Activated T-helper 1 cell treated with anti-CD3 and anti-CD28 coated beads, Interleukin-12 subunit alpha, Interleukin-12 subunit beta, Interleukin-2, Interleukin-4 antibody, amounts not matched to agents 30 ng/mL and 10 ng/mL and 1 ng/mL, durations not matched to agents 14 hours and 24 hours and 36 hours (primary cell): Measurements from ENCODE around the gene DNAJC8. TPM values are rescaled to one million over a fixed set of nuclear protein-coding genes. Genes with fewer than 3 reads are reported as not detected.

Experiments
- DNase-seq: peaks from one replicate; pipeline ENCODE4 v3.0.0; 2021; ENCODE audit warnings: low spot score
- H3K27ac Mint-ChIP-seq: one replicate; pipeline ENCODE4 v1.8.0; 2021; ENCODE audit warnings: mild to moderate bottlenecking, mixed read lengths
- H3K27me3 Mint-ChIP-seq: one replicate; pipeline ENCODE4 v1.8.0; 2022; ENCODE audit warnings: mild to moderate bottlenecking, moderate library complexity, mixed read lengths; ENCODE audit not compliant: insufficient read depth
- H3K36me3 Mint-ChIP-seq: one replicate; pipeline ENCODE4 v1.8.0; 2021; ENCODE audit warnings: low read depth, mixed read lengths
- H3K4me1 Mint-ChIP-seq: one replicate; pipeline ENCODE4 v1.8.0; 2021; ENCODE audit warnings: low read depth, mixed read lengths
- H3K4me3 Mint-ChIP-seq: one replicate; pipeline ENCODE4 v1.8.0; 2021; ENCODE audit warnings: mild to moderate bottlenecking, moderate library complexity, mixed read lengths
- H3K9me3 Mint-ChIP-seq: one replicate; pipeline ENCODE4 v1.8.0; 2021; ENCODE audit warnings: mixed read lengths
- intact Hi-C: fragments of 100-400 bp; cut with micrococcal nuclease; formaldehyde crosslinking; loops from one replicate; pipeline ENCODE4 v1.15.1; 2024
- total RNA-seq: library from RNA; stranded (reverse); gene quantifications from 2 replicates; pipeline ENCODE4 v1.2.3, GENCODE V29; 2022

Gene DNAJC8
- 95.4 and 97.1 TPM in 2 replicates for total RNA-seq

GRCh38 chr1:28232558-28233263 lies at the start of gene DNAJC8:
Gene DNAJC8, minus strand, starts transcription at chr1:28233029. Its CDS starts 31 bp downstream, at chr1:28232998.
- Mint-ChIP-seq H3K4me3 (peak within 1 kb of the TSS; percentile 98), H3K9me3 (no peaks in the 10 kb centered on the region), H3K4me1 (peaks cover 22% of the 10 kb centered on the region), H3K36me3 (peaks cover 14% of the 10 kb centered on the region), H3K27ac (peak within 1 kb of the TSS; percentile 98), H3K27me3 (no peaks in the 10 kb centered on the region)
- intact Hi-C loops, result loop anchor here (1.0 kb wide), 1 partner anchor 141 kb away; no protein-coding TSS in a partner anchor
- peak; percentile 94 for DNase-seq

- H3K27me3 Mint-ChIP-seq, result no peaks in the 10 kb centered on the region
- peaks cover 20% of the 10 kb centered on the region for H3K36me3 Mint-ChIP-seq
- H3K4me3 Mint-ChIP-seq, result no peak overlapping the region
- H3K4me1 Mint-ChIP-seq, result peaks cover 8% of the 10 kb centered on the region
- H3K27ac Mint-ChIP-seq, result no peak overlapping the region
- no peak for DNase-seq
- intact Hi-C loops, result no loop called here
- H3K9me3 Mint-ChIP-seq, result no peaks in the 10 kb centered on the region
Observed at GRCh38 chr1:28281608-28282425, 49.0 kb upstream of the DNAJC8 start.

GRCh38 chr1:28280977-28281381 lies 48.1 kb upstream of the DNAJC8 start:
- H3K4me3 Mint-ChIP-seq, result no peak overlapping the region
- intact Hi-C loops, result no loop called here
- no peak overlapping the region for H3K27ac Mint-ChIP-seq
- no peak for DNase-seq
- no peaks in the 10 kb centered on the region for H3K9me3 Mint-ChIP-seq
- peaks cover 20% of the 10 kb centered on the region for H3K36me3 Mint-ChIP-seq
- peaks cover 8% of the 10 kb centered on the region for H3K4me1 Mint-ChIP-seq
- H3K27me3 Mint-ChIP-seq, result no peaks in the 10 kb centered on the region

GRCh38 chr1:28280501-28280900 lies 47.7 kb upstream of the DNAJC8 start:
- no peak overlapping the region for H3K27ac Mint-ChIP-seq
- H3K4me3 Mint-ChIP-seq, result no peak overlapping the region
- intact Hi-C loops, result no loop called here
- H3K4me1 Mint-ChIP-seq, result peaks cover 8% of the 10 kb centered on the region
- DNase-seq, result no peak
- H3K27me3 Mint-ChIP-seq, result no peaks in the 10 kb centered on the region
- H3K9me3 Mint-ChIP-seq, result no peaks in the 10 kb centered on the region
- H3K36me3 Mint-ChIP-seq, result peaks cover 20% of the 10 kb centered on the region

- DNase-seq, result no peak
- H3K36me3 Mint-ChIP-seq, result peaks cover 22% of the 10 kb centered on the region
- peaks cover 8% of the 10 kb centered on the region for H3K4me1 Mint-ChIP-seq
- H3K9me3 Mint-ChIP-seq, result no peaks in the 10 kb centered on the region
- no peak overlapping the region for H3K4me3 Mint-ChIP-seq
- no peak overlapping the region for H3K27ac Mint-ChIP-seq
- intact Hi-C loops, result no loop called here
- no peaks in the 10 kb centered on the region for H3K27me3 Mint-ChIP-seq
Observed at GRCh38 chr1:28279721-28280120, 46.9 kb upstream of the DNAJC8 start.

GRCh38 chr1:28278763-28279162 lies 45.9 kb upstream of the DNAJC8 start:
- no peaks in the 10 kb centered on the region for H3K27me3 Mint-ChIP-seq
- DNase-seq, result no peak
- H3K9me3 Mint-ChIP-seq, result no peaks in the 10 kb centered on the region
- intact Hi-C loops, result no loop called here
- H3K27ac Mint-ChIP-seq, result no peak overlapping the region
- peaks cover 8% of the 10 kb centered on the region for H3K4me1 Mint-ChIP-seq
- H3K4me3 Mint-ChIP-seq, result no peak overlapping the region
- H3K36me3 Mint-ChIP-seq, result peaks cover 24% of the 10 kb centered on the region

- no peaks in the 10 kb centered on the region for H3K27me3 Mint-ChIP-seq
- no peaks in the 10 kb centered on the region for H3K4me1 Mint-ChIP-seq
- no peak overlapping the region for H3K27ac Mint-ChIP-seq
- no peak overlapping the region for H3K4me3 Mint-ChIP-seq
- intact Hi-C loops, result no loop called here
- no peak for DNase-seq
- no peaks in the 10 kb centered on the region for H3K9me3 Mint-ChIP-seq
- H3K36me3 Mint-ChIP-seq, result peaks cover 19% of the 10 kb centered on the region
Observed at GRCh38 chr1:28273216-28273860, 40.5 kb upstream of the DNAJC8 start.

- intact Hi-C loops, result no loop called here
- DNase-seq, result no peak
- H3K36me3 Mint-ChIP-seq, result peaks cover 11% of the 10 kb centered on the region
- H3K9me3 Mint-ChIP-seq, result no peaks in the 10 kb centered on the region
- peaks cover 5% of the 10 kb centered on the region for H3K4me1 Mint-ChIP-seq
- H3K27me3 Mint-ChIP-seq, result no peaks in the 10 kb centered on the region
- H3K4me3 Mint-ChIP-seq, result no peak overlapping the region
- no peak overlapping the region for H3K27ac Mint-ChIP-seq
Observed at GRCh38 chr1:28272215-28272852, 39.5 kb upstream of the DNAJC8 start.

- no peak overlapping the region for H3K27ac Mint-ChIP-seq
- intact Hi-C loops, result no loop called here
- H3K4me3 Mint-ChIP-seq, result no peak overlapping the region
- no peaks in the 10 kb centered on the region for H3K9me3 Mint-ChIP-seq
- no peak for DNase-seq
- no peaks in the 10 kb centered on the region for H3K27me3 Mint-ChIP-seq
- peaks cover 5% of the 10 kb centered on the region for H3K4me1 Mint-ChIP-seq
- peaks cover 9% of the 10 kb centered on the region for H3K36me3 Mint-ChIP-seq
Observed at GRCh38 chr1:28269529-28269928, 36.7 kb upstream of the DNAJC8 start.

- H3K36me3 Mint-ChIP-seq, result peaks cover 5% of the 10 kb centered on the region
- intact Hi-C loops, result no loop called here
- H3K9me3 Mint-ChIP-seq, result no peaks in the 10 kb centered on the region
- H3K4me1 Mint-ChIP-seq, result peaks cover 10% of the 10 kb centered on the region
- no peak overlapping the region for H3K27ac Mint-ChIP-seq
- no peak for DNase-seq
- no peaks in the 10 kb centered on the region for H3K27me3 Mint-ChIP-seq
- H3K4me3 Mint-ChIP-seq, result no peak overlapping the region
Observed at GRCh38 chr1:28267633-28268032, 34.8 kb upstream of the DNAJC8 start.

GRCh38 chr1:28266920-28267322 lies 34.1 kb upstream of the DNAJC8 start:
- Mint-ChIP-seq H3K4me3 (no peak overlapping the region), H3K4me1 (peaks cover 10% of the 10 kb centered on the region), H3K9me3 (no peaks in the 10 kb centered on the region), H3K27ac (no peak overlapping the region), H3K27me3 (no peaks in the 10 kb centered on the region), H3K36me3 (peaks cover 5% of the 10 kb centered on the region)
- intact Hi-C loops, result no loop called here
- DNase-seq, result no peak

GRCh38 chr1:28265577-28265976 lies 32.7 kb upstream of the DNAJC8 start:
- Mint-ChIP-seq H3K27me3 (no peaks in the 10 kb centered on the region), H3K9me3 (no peaks in the 10 kb centered on the region), H3K36me3 (peaks cover 7% of the 10 kb centered on the region), H3K4me3 (no peak overlapping the region), H3K27ac (no peak overlapping the region), H3K4me1 (peaks cover 20% of the 10 kb centered on the region)
- DNase-seq, result no peak
- intact Hi-C loops, result no loop called here
